H1 (cell line): ENCODE measurements around the gene SPDYE5. TPM values are rescaled to one million over a fixed set of nuclear protein-coding genes. Genes with fewer than 3 reads are reported as not detected.

Experiments used
- polyA plus RNA-seq, 7 experiments: library from polyadenylated mRNA; depleted of rRNA in 3 of 7; stranded (reverse) in 5 of 7; unstranded in 2 of 7; fragments of >200 nt in 5 of 7; fragments of 200-250 nt in 2 of 7; gene quantifications; 1 replicate in 5 of 7; 2 replicates in 1 of 7; 4 replicates in 1 of 7; pipeline versions ENCODE4 v1.2.1 to v1.2.3, GENCODE V29; 2011 to 2013; ENCODE audit warnings: missing spikeins in 2 of 7, mixed read lengths in 2 of 7
- small RNA-seq: library from polyadenylated mRNA; stranded (forward); fragments of <200 nt; extraction: miRNeasy Mini kit (QIAGEN cat#:217004); gene quantifications from one replicate; pipeline ENCODE3, GENCODE V24; 2013; ENCODE audit not compliant: insufficient read depth
- total RNA-seq: library from RNA; stranded (reverse); fragmentation: NEBNext Ultra II Directional; extraction: Animal tissue kit (Norgen Biotek cat#: 25700); gene quantifications from 2 replicates; pipeline ENCODE4 v1.2.1, GENCODE V29; 2021

The SPDYE5 gene
- total and polyA plus RNA-seq, 2 of the 8 experiments (the other 6 are each of a cell fraction or from before 2014, with no cell fraction given), result not detected

Small RNA genes lying within 50 kb of the gene (small RNA-seq; reads per million reads assigned to genes)
- gene AC211429.1, result not detected
- not detected for gene RF00019

Other genes starting within 250 kb of the SPDYE5 start
- gene TRIM73, start 96.7 kb upstream of the SPDYE5 start, total RNA-seq, result 0.90 and 1.0 TPM in 2 replicates
- 0.64 and 0.73 TPM in 2 replicates for gene TRIM73, start 96.7 kb upstream of the SPDYE5 start, polyA plus RNA-seq (2011; rRNA removed)
- gene POM121C, start 6.0 kb upstream of the SPDYE5 start, total RNA-seq, result 56.8 and 58.0 TPM in 2 replicates
- gene POM121C, start 6.0 kb upstream of the SPDYE5 start, polyA plus RNA-seq (2011; rRNA removed), result 16.5 and 21.1 TPM in 2 replicates
- gene HIP1, start 246.6 kb downstream of the SPDYE5 start, total RNA-seq, result 93.0 and 108 TPM in 2 replicates
- gene HIP1, start 246.6 kb downstream of the SPDYE5 start, polyA plus RNA-seq (2011; rRNA removed), result 49.8 and 51.8 TPM in 2 replicates